Endometrial microvascular endothelial cells (primary cell): ENCODE measurements around the gene AFG3L2. TPM values are rescaled to one million over a fixed set of nuclear protein-coding genes. Genes with fewer than 3 reads are reported as not detected.

Source experiments
- in situ Hi-C: cut with HindIII; loops from 2 replicates; pipeline ENCODE4 v1.10.0; 2017; ENCODE audit warnings: low sequenced_read_pairs, low pct_unique_long_range_greater_than_20kb; ENCODE audit errors: inconsistent ontology term
- total RNA-seq: library from RNA; depleted of rRNA; stranded (reverse); fragments of >200 nt; gene quantifications from one replicate; pipeline ENCODE4 v1.2.3, GENCODE V29; 2015; ENCODE audit errors: inconsistent ontology term

Gene AFG3L2
- total RNA-seq, 1 donor from 2014 or later: 50.6 TPM

GRCh38 chr18:12309683-12310198 is 67.3 kb downstream of the AFG3L2 start:
- in situ Hi-C loops: no loop called here

DNA sequence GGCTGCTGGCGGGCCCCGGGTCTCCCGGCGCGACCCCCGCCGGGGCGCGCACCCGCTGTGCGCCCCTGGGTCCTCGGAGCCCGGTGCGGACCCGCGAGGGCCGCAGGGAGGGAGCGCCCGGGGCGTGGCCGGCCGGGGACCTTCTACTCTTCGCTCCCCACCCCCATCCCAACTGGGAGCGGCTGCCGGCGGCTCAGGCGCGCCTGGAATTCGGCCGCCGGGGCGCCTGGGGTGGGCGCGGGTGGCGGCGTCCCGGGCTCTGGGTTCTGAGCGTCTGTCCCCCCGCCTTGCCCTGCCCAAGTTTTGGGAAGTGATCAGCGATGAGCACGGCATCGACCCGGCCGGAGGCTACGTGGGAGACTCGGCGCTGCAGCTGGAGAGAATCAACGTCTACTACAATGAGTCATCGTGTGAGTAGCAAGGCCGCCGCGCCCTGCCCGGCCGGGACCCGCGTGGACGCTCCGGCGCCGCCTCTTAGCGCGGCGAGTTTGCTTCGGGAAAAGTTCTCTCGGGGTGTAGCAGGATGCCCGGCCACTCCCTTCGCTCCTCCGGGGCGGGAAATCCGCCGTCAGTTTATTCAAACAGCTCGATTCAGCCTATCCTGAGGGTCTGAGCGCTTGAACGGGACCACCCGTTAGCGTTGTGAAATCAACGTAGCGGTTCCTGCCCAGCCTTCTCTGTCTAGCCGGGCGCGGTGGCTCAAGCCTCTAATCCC is 68.5 kb downstream of the AFG3L2 start:
- in situ Hi-C loops: no loop called here

GRCh38 chr18:12307701-12308385 is 69.2 kb downstream of the AFG3L2 start, which contains the start of gene TUBB6:
Gene TUBB6 (plus strand): TSS chr18:12308241. CDS start chr18:12308293, 52 bp downstream.
- in situ Hi-C loops: no loop called here

- in situ Hi-C loops: no loop called here
These were observed 70.0 kb downstream of the AFG3L2 start for GRCh38 chr18:12306752-12307700.

- in situ Hi-C loops: no loop called here
These were observed 70.9 kb downstream of the AFG3L2 start for GRCh38 chr18:12305930-12306629.

- in situ Hi-C loops: no loop called here
These were observed 71.8 kb downstream of the AFG3L2 start for GRCh38 chr18:12305211-12305610.

DNA sequence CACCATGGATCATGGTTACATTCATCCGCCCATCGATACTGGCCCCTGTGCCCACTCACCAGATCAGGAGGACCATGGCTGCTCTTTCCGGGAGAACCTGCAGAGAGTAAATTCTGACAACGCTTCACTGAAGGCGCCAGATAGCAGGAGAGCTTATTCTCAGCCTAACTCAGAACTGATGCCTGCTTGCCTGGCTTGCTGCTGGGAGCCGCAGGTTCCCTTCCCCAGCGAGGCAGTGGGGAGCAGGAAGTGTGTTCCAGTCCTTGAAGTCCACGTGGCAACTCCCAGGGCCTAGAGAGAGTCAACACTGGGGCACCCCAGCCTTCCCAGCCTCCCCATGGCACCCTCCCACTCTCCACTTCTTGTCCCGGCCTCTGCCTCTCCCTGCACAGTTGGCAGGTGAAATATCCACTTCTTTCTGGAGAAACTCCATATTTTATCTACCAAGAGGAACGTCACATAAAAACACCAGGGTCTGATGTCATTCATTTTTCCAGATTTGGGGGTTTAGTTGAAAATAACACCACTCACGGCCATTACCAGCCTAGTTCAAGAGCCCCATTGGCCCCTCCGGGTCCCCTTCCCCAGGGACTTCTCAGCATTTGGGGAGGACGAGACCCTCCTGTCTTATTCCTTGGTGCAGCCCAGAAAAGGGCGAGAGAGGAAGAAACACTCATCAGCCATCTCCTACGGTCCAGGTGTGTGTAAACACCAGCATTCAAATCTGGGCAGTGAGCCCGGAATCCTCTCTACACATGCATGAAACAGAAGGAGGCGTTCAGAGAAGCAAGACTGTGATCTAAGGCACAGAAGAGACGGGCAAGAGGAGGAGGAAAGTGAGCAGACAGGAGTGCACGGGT is 72.4 kb downstream of the AFG3L2 start:
- in situ Hi-C loops: no loop called here

DNA sequence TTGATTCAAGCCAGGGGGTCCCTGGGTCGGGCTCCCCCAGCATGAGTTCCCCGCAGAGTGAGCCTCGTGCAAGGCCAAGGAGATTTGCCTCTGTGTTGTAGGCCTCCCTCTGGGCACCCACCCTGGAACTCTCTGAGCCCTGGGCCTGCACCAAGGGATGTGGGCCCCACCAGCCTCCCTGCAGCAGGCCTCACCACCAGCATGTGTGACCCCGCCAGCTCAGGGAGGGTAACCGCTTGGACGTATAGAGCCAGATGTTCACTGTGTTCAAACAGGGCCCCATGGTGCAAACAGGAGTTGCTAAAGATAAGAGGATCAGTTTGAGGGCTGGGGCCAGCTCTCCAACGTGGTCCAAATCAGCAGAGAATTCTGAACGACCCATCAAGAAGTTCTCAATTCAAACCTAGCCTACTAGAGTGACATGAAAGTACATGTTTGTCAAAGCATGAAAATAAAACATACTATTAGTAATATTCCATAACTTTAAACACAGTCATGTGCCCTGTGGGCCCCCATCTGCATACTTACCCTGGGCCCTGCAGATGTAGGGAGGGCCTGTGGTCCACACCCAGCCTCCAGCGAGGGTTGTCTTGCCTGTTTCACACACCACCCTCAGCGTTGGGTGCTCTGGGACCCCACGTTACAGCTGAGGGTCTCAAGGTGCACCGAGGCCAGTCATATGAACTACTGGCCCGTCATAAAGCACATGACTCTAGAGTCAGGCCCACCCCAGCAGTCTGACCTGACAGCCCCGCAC is 74.5 kb downstream of the AFG3L2 start:
- in situ Hi-C loops: no loop called here

DNA sequence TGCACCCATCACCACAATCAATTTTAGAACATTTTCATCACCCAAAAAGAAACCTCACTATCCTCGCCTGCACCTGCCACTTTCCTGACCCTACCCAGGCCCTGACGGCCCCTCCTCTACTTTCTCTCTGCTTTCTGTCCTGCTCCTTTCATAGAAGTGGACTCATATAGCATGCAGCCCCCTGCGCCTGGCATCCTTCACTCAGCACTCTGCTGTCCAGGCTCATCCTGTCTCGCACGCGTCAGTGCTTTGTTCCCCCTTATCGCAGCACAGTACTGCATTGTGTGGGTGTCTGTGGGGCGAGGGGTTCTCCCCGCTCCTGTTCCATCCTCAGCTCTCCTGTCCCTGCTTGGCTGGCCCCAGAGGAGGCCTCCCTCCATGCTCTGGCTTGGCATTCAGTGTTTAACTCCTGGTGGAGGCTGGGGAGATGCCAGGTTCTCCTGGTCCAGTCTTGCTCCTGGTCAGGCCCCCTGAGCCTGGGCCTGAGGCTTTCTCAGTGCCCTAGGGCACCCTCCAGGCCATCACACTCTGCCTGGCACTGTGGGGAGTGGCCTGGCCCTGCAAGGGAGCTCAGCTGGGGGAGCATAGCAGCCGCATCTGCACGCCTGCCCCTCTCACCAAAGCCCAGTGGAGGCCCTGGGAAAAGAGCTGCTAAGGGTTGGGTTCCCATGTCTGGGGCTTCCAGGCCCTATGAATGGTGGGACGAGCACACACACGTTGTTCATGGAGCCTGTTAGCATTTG is 75.6 kb downstream of the AFG3L2 start:
- in situ Hi-C loops: no loop called here

GRCh38 chr18:12299862-12300261 is 77.2 kb downstream of the AFG3L2 start:
- in situ Hi-C loops: loop anchor here (10.0 kb wide), 1 partner anchor 55 kb away; no protein-coding TSS in a partner anchor

GRCh38 chr18:12296457-12296856 is 80.6 kb downstream of the AFG3L2 start:
- in situ Hi-C loops: loop anchor here (10.0 kb wide), 1 partner anchor 52 kb away; no protein-coding TSS in a partner anchor

DNA sequence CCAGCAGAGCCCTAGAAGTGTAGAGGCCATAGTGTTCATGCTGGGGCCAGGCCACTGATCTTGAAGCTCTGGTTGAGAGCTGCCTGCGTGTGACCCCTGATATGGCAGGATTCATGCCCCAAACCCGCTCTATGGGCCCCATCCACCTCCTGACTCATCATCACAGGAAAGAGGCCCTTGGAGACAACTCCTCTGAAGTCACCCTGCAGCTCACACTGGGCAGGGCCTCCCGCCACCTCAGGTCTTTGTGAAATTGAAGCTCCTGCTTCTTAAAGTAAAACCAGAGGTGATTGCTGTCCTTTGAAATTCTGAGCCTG is 81.0 kb downstream of the AFG3L2 start:
- in situ Hi-C loops: loop anchor here (10.0 kb wide), 1 partner anchor 51 kb away; no protein-coding TSS in a partner anchor

- in situ Hi-C loops: loop anchor here (10.0 kb wide), 1 partner anchor 51 kb away; no protein-coding TSS in a partner anchor
These were observed 81.5 kb downstream of the AFG3L2 start for GRCh38 chr18:12295389-12296086.

DNA sequence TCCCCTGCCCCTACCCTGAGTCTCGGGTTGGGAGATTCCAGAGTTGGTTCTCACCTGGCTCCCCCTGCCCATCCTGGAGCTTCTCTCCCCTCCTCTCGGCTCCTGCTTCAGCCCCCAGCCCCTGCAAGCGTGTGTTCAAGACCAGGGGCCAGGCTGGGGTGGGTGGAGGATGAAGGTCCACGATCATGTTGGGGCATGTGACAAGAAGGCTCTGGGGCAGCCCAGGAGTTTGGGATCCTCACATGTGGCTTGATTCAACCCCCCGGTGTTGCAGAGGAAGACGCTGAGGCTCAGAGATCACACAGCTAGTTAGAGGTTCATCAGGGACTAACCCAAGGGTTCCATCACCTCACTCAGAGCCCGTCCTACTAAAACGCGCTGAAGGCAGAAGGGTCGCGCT is 83.2 kb downstream of the AFG3L2 start:
- in situ Hi-C loops: loop anchor here (10.0 kb wide), 1 partner anchor 49 kb away; no protein-coding TSS in a partner anchor

- in situ Hi-C loops: loop anchor here (10.0 kb wide), 1 partner anchor 47 kb away; no protein-coding TSS in a partner anchor
These were observed 85.3 kb downstream of the AFG3L2 start for GRCh38 chr18:12291690-12292089.
